Stomach (tissue), 19 donors: Measurements from ENCODE around the gene CSTF2. TPM values are rescaled to one million over a fixed set of nuclear protein-coding genes. Genes with fewer than 3 reads are reported as not detected.
"Not testable (repeated sequence)": the region's sequence is repeated elsewhere in the genome, so short reads cannot be mapped to it uniquely, and the experiment has no call there.

Experiments
- DNase-seq, 2 donors: peaks; one replicate each; pipeline versions ENCODE4 v3.0.0 to v3.0.0-alpha.2; 2013 to 2019
- H3K27ac ChIP-seq, 5 donors: fragments of 200-600 bp in 4 of 5; sonication (generic) in 4 of 5; one replicate each; pipeline ENCODE4 v1.5.1; 2013 to 2019; ENCODE audit warnings: mild to moderate bottlenecking in 1 of 5, moderate library complexity in 1 of 5
- H3K27me3 ChIP-seq, 3 donors: fragments of 200-600 bp; sonication (generic); one replicate each; pipeline ENCODE4 v1.5.1; 2017 to 2019; ENCODE audit warnings: mixed run types in 1 of 3
- H3K36me3 ChIP-seq, 4 donors: fragments of 200-600 bp; sonication (generic); 1 replicate in 3 of 4; 2 replicates in 1 of 4; pipeline ENCODE4 v1.5.1; 2016 to 2019
- H3K4me1 ChIP-seq, 4 donors: fragments of 200-600 bp; sonication (generic); one replicate each; pipeline ENCODE4 v1.5.1; 2016 to 2019
- H3K4me3 ChIP-seq, 4 donors: fragments of 200-600 bp; sonication (generic) in 3 of 4; one replicate each; pipeline ENCODE4 v1.5.1; 2016 to 2019; ENCODE audit warnings: mild to moderate bottlenecking in 1 of 4
- H3K9me3 ChIP-seq, 4 donors: fragments of 200-600 bp; sonication (generic); one replicate each; pipeline ENCODE4 v1.5.1; 2016 to 2019
- CTCF ChIP-seq, 7 experiments: fragments of 450-650 bp in 4 of 7; fragments of 200-600 bp in 3 of 7; sonication (generic) in 3 of 7; IDR thresholded peaks; one replicate each; pipeline ENCODE4 v1.5.1; 2016 to 2019; ENCODE audit warnings: antibody characterized with exemption in 7 of 7, control low read depth in 2 of 7, mild to moderate bottlenecking in 1 of 7
- EP300 ChIP-seq: sonication (generic); formaldehyde crosslinking; IDR thresholded peaks from one replicate; pipeline ENCODE4 v1.6.1; 2017; ENCODE audit warnings: antibody characterized with exemption
- POLR2A ChIP-seq, 4 donors: fragments of 450-650 bp; IDR thresholded peaks; one replicate each; pipeline ENCODE4 v1.6.1; 2016; ENCODE audit warnings: antibody characterized with exemption in 4 of 4, control low read depth in 2 of 4, mild to moderate bottlenecking in 1 of 4, moderate library complexity in 1 of 4
- POLR2AphosphoS5 ChIP-seq, 3 donors: sonication (generic); formaldehyde crosslinking; IDR thresholded peaks; one replicate each; pipeline ENCODE4 v1.6.1; 2016; ENCODE audit warnings: antibody characterized with exemption in 3 of 3
- WGBS, 5 donors: extraction: QIAGEN DNeasy Blood & Tissue Kit in 3 of 5; methylation state at CpG; one replicate each; pipeline versions ENCODE4 v1.1.5 to v1.1.7; 2013 to 2018; 5-methylcytosine and 5-hydroxymethylcytosine counted together
- intact Hi-C: fragments of 100-400 bp; cut with DNase I; formaldehyde crosslinking; loops from one replicate; pipeline ENCODE4 v1.15.1; 2023; ENCODE audit warnings: low total_unique reads
- long read RNA-seq, 10 donors: transcript quantifications; one replicate each; lab custom pipeline, GENCODE V29; 2026
- polyA plus RNA-seq, 3 donors: library from polyadenylated mRNA; stranded (reverse); fragments of 200-250 nt; gene quantifications; one replicate each; pipeline ENCODE4 v1.2.3, GENCODE V29; 2013
- total RNA-seq, 5 donors: library from RNA; depleted of rRNA; stranded (reverse); fragments of >200 nt; gene quantifications; one replicate each; pipeline versions ENCODE4 v1.1.0 to v1.2.3, GENCODE V29; 2014 to 2016
- donor health status: healthy with polysubstance abuse.
- donor health status: Bipolar disorder and iron deficiency.
- donor health status: healthy.

CSTF2 gene
- total RNA-seq (10 to 100 TPM in 2 of 5 donors, 1 to 10 TPM in 2, not detected in 1; 6.8 to 13.0 (median 9.6) TPM), polyA plus RNA-seq (1 to 10 TPM; 5.8 to 7.8 (median 6.9) TPM)
- long read RNA-seq, donor 1: 0 reads
- long read RNA-seq, donor 2, partial matches to known transcripts: 0 of 1 reads
- long read RNA-seq, donor 2, other reads (novel, unspliced or antisense): 0 of 1 reads
- long read RNA-seq, donor 3, partial matches to known transcripts: 0 of 1 reads
- long read RNA-seq, donor 3, other reads (novel, unspliced or antisense): 0 of 1 reads
- long read RNA-seq, donor 4: 0 reads
- long read RNA-seq, donor 5: 0 reads
- long read RNA-seq, donor 6, partial matches to known transcripts: 0 of 3 reads
- long read RNA-seq, donor 6, other reads (novel, unspliced or antisense): 0 of 3 reads
- long read RNA-seq, donor 7, partial matches to known transcripts: 0 of 4 reads
- long read RNA-seq, donor 7, other reads (novel, unspliced or antisense): 0 of 4 reads
- long read RNA-seq, donor 8: 0 reads
- long read RNA-seq, donor 9, partial matches to known transcripts: 0 of 2 reads
- long read RNA-seq, donor 9, other reads (novel, unspliced or antisense): 0 of 2 reads
- long read RNA-seq, donor 10, partial matches to known transcripts: 0 of 1 reads
- long read RNA-seq, donor 10, other reads (novel, unspliced or antisense): 0 of 1 reads

- peaks cover 0 to 8% (median 0%) of the 10 kb centered on the region in 4 donors for H3K9me3 ChIP-seq
- DNase-seq: peak; percentile 80 to 95
- TF ChIP-seq POLR2AphosphoS5 (IDR thresholded peaks at IDR 0.05) (peak in 2 of 3 donors; percentile 19 to 58), CTCF (IDR thresholded peaks at IDR 0.05) (no peak), EP300 (no peak), POLR2A (IDR thresholded peaks at IDR 0.05) (no peak)
- no peaks in the 10 kb centered on the region for H3K27me3 ChIP-seq
- H3K36me3 ChIP-seq: peaks cover 0 to 23% (median 21%) of the 10 kb centered on the region in 4 donors
- H3K4me1 ChIP-seq: peaks cover 0 to 7% (median 3%) of the 10 kb centered on the region in 4 donors
- H3K4me3 ChIP-seq: peak within 1 kb of the TSS; percentile 47 to 72 (median 63)
- intact Hi-C loops: no loop called here
- peak within 1 kb of the TSS; percentile 37 to 82 (median 51) for H3K27ac ChIP-seq
- WGBS, 5 donors: 0 to 57% (median 7%) methylated on average over 16 to 49 of the region's 49 CpGs
Observed at GRCh38 chrX:100819837-100820666, at the start of gene CSTF2. CSTF2 (plus strand) TSS chrX:100820391; CDS start chrX:100820417, 26 bp downstream.

- H3K27ac ChIP-seq, H3K27me3 ChIP-seq, H3K4me3 ChIP-seq, DNase-seq, intact Hi-C loops, H3K4me1 ChIP-seq, H3K9me3 ChIP-seq, H3K36me3 ChIP-seq: not testable (repeated sequence)
- WGBS, 5 donors: 75 to 85% (median 81%) methylated on average over 7 of the region's 7 CpGs
Observed at GRCh38 chrX:100796371-100796770, 23.8 kb upstream of the CSTF2 start.

- intact Hi-C loops: no loop called here
Observed at GRCh38 chrX:100797359-100797758, 22.8 kb upstream of the CSTF2 start.

More at GRCh38 chrX:100797359-100797758, 22.8 kb upstream of the CSTF2 start:
- Histone ChIP-seq H3K9me3 (no peaks in the 10 kb centered on the region), H3K4me1 (no peaks in the 10 kb centered on the region), H3K36me3 (no peaks in the 10 kb centered on the region), H3K27me3 (no peaks in the 10 kb centered on the region), H3K27ac (no peak overlapping the region), H3K4me3 (no peak overlapping the region)
- DNase-seq: no peak
- 74 to 87% (median 82%) methylated on average over 4 of the region's 4 CpGs for WGBS, 5 donors
- TF ChIP-seq EP300 (no peak), CTCF (IDR thresholded peaks at IDR 0.05) (no peak), POLR2AphosphoS5 (IDR thresholded peaks at IDR 0.05) (no peak), POLR2A (IDR thresholded peaks at IDR 0.05) (no peak)
